ENCODE measurements around the gene CCDC13.
A peak's percentile ranks its signal among the peaks of the same experiment; 100 is the strongest.
"Not testable (repeated sequence)": the region's sequence is repeated elsewhere in the genome, so short reads cannot be mapped to it uniquely, and the experiment has no call there.

CCDC13 gene

DNA sequence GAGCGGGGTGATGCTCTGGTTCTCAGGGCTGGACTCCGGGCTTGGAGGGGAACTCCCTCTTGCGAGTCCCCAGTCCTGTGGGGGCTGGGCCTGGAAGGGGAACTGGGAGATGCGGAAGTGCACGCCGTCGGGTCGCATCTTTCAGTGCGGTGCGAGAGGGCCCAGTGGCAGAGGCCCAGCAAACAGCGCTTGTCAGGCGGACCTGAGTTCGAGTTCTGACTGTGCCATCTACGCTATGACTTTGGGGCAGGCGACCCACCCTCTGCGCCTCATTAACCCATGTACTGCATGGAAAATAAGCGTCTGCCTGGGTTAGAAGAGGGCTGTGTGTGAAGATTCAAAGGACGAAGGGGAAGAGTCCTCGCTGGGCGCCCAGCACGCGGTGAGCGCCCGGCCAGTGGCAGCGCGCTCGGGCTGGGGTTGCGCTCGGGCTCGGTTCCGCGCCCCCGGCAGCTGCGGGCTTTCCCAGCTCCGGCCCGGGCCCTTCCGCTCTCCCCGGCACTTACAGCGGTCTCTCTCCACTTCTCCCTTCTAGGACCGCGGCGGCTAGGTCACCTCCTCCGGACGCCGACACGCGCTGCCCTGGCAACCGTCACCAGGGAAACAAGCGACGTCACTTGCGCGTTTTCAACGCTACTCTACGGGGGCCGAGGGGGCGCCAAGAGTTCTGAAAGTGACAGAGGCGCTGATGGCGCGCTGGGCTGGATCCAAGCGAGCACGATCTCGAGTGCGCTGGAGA lies at the start of gene CCDC13:
TSS of gene CCDC13 (minus strand) at position 584 of the 739 bp plus-strand sequence. CDS start 14,908 bp downstream, outside the sequence.
- peak; percentile 78 for DNase-seq

- DNase-seq, result no peak
These were observed 49.8 kb upstream of the CCDC13 start for GRCh38 chr3:42822828-42823227.

DNA sequence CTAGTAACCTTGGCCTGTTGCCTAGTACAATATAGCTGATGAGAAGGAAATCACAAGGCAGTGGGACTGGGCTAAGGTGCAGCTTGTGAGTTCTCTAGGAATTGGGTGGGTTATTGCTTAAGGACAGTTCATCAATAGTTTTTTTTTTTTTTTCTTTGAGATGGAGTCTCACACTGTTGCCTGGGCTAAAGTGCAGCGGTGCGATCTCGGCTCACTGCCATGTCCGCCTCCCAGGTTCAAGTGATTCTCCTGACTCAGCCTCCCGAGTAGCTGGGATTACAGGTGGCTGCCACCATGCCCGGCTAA lies 47.6 kb upstream of the CCDC13 start:
- DNase-seq, result no peak

GRCh38 chr3:42819351-42819965 lies 46.4 kb upstream of the CCDC13 start:
- DNase-seq, result peak; percentile 94

DNA sequence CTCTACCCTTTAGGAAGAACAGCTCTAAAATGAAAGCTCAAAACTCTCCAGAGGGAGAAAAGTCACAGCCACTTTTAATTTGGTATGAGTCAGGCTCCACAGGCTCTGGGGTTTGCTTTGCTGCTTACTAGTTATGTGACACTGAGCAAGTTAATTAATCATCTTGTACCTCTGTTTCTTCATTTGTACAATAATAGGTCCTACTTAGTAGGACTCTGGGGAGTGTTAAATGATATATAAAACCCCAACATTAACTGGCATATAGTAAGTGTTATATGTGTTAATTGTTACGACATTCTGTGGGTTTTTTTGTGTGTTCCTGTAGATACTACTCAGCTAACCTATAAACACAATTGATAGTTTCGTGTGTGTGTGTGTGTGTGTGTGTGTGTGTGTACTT lies 42.8 kb upstream of the CCDC13 start:
- no peak for DNase-seq

- no peak for DNase-seq
These were observed 42.0 kb upstream of the CCDC13 start for GRCh38 chr3:42814914-42815507.

- no peak for DNase-seq
These were observed 41.2 kb upstream of the CCDC13 start for GRCh38 chr3:42814246-42814645.

GRCh38 chr3:42811118-42811883 lies 38.2 kb upstream of the CCDC13 start:
- DNase-seq, result not testable (repeated sequence)

GRCh38 chr3:42810706-42811105 lies 37.7 kb upstream of the CCDC13 start:
- DNase-seq, result not testable (repeated sequence)

DNA sequence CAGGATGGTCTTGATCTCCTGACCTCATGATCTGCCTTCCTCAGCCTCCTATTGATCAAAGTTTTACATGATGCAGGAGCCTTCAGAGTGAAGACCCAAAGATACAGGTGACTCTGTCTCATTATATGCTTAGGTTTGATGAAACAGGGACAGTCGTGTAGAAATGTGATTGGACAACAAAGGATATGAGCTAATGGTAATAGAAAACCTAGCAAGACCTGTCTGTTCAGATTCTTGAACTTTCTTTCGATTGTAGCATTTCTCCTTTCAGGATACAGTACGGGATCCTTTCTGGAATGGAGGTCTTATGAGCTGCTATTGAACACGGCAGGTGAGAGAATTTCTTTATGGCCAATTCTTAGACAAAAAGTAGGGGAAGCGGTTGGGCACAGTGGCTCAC lies 36.1 kb upstream of the CCDC13 start, which contains the start of gene ACKR2:
TSS of gene ACKR2 (plus strand) at position 244 of the 400 bp plus-strand sequence. CDS start 55,058 bp downstream, outside the sequence.
- no peak for DNase-seq

GRCh38 chr3:42807929-42808328 lies 34.9 kb upstream of the CCDC13 start:
- DNase-seq, result no peak

DNA sequence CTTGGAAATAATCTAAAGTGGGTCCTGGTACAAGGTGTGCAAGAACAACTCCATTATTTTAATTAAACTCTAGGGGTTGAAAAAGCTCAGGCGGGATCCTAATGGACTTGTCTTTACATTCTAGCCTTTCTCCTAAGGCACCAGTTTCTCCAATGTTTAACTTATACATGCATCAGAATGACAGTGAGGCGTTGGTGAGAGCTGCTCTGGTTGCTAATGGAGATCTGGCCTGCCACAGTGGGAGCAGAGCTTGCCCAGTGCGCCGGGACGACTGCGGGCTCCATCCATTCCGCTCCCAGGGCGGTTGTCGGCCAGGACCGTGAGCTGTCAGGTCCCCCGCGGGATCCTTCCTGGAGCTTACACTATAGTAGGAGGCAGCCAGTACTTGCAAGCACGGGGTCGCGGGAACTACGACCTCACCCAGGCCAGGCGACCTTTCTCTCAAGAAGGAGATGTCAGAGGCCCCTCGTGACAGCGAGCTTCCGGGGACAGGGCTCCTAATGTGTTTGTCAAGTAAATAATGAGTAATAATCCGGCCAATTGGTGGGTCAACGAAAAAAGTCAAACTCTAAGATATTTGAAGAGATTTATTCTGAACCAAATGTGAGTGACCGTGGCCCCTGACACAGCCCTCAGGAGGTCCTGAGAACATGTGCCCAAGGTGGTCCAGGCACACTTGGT lies 32.2 kb upstream of the CCDC13 start:
- no peak for DNase-seq

DNA sequence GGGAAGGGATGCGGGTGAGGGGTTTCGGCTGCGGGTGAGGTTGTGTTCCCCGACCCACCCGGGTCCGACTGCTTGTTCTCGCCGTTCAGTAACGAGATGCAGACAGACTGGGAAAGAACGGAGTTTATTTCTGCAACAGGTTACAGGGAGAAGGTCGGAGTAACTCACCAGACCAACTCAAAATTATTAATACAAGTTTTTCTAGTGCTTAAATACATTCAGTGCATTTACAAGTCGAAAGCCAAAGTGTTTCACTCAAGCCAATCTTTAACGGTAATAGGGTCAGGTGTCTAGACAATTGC lies 31.7 kb upstream of the CCDC13 start:
- DNase-seq, result no peak

DNA sequence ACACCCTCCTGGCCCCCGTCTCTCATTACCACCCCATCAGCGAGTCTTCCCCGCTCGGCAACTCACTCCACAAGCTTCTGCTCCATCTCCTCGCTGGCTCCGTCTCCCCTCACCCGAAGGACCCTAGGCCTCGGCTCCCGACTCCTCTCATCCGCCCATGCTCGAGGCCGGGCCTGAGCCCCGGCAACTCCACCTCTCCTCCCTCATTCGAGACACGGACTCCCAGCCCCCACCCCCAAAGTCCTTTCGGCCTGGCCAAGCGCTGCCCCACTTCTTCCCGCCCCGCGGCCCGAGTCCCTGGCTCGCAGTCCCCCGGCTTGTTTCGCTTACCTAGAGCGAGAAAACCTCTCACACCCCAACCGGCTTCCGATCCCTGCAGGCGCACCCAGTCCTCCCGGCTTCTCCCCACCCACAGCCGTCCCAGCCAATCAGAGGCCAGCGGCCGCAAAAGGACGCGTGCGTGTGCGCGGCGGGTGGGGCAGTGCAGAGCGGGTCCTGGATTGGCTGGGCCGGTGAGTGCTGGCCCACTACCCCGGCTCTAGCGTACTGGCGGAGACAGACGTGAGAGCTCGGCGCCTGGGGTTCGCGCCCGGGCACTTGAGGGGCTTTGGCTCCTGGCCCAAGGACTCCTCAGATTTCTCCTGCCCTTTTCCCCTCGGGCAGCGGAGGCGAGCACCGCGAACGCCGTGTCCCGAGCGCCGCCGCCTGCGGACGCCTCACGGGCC lies 31.2 kb upstream of the CCDC13 start, which contains the start of gene HIGD1A:
TSS of gene HIGD1A (minus strand) at position 385 of the 725 bp plus-strand sequence. CDS start 10,237 bp downstream, outside the sequence.
- peak; percentile 89 for DNase-seq

GRCh38 chr3:42803414-42804105 lies 30.5 kb upstream of the CCDC13 start:
- peak; percentile 39 for DNase-seq

DNA sequence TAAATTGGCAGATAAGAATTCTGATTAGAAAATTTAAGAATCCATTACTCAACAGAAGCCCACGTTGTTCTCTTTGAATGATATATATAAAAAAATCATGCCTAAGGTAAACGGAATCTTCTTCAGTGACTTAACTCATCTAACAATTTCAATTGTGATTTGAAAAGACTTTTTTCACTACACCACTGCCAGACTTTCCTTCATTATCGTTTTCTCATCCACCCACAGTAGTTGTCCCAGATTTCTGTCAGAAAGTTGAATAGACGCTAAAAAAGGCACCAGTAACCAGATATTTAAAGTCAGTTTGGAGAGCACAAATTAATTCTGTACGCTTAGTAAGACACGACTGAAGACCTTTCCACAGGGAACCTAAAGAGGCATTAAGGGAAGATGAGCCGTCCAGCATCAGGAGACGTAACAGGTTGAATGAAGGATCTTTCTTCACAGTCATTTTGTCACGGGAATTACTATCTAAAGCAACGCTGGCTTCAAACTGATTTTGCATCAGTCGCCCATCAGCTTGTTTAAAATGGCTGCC lies 29.9 kb upstream of the CCDC13 start:
- no peak for DNase-seq

GRCh38 chr3:42801784-42802183 lies 28.7 kb upstream of the CCDC13 start:
- DNase-seq, result no peak

DNA sequence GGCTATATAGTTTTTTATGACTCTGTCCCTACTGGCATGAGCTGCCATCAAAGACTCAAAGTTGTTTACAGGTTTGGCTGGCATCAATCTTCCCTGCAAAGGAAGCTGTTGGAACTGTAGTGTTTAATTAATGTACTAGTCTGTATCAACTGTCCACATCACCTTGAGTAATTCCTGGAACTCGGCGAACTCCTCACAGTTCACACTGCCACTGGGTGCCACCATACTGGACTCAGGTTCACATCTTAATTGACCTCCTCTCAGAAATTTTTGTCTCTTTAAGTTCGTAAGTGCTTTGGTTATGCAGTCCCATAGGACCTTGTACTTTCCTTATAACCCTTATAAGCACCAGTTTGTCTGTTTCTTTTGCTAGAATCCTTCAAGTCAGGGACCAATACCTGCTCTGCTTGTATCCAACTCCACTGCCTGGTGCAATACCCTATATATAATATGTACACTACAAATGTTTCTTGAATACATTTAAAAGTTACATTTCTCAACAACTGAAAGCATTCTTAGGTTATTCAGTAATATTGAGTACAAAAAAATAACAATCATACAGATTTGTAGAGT lies 28.1 kb upstream of the CCDC13 start:
- no peak for DNase-seq

DNA sequence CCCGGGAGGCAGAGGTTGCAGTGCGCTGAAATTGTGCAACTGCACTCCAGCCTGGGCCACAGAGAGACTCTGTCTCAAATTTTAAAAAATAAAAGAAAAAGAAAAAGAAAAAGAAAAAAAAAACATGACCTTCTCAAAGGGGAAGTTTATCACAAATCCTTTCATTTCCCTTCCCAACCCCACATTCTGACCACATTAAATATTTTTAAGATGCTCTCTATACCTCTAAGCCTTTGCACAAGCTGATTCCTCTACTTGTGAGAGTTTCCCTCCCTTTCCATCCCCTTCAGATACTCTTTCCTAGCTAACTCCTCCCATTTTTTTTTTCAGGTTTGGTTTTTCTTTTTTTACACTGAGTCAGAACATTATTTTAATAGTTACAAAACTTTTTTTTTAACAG lies 27.2 kb upstream of the CCDC13 start:
- DNase-seq, result no peak

- DNase-seq, result no peak
These were observed 26.3 kb upstream of the CCDC13 start for GRCh38 chr3:42799376-42799775.

- no peak for DNase-seq
These were observed 23.4 kb upstream of the CCDC13 start for GRCh38 chr3:42796332-42796885.
